Airway epithelial cell (primary cell): ENCODE results near the gene OR6C76. TPM values are rescaled to one million over a fixed set of nuclear protein-coding genes. Genes with fewer than 3 reads are reported as not detected.

Experiments used
- total RNA-seq: library from RNA; depleted of rRNA; stranded (reverse); fragments of >200 nt; gene quantifications from 2 replicates; pipeline ENCODE4 v1.2.3, GENCODE V29; 2015

The OR6C76 gene
- total RNA-seq: not detected in 2 replicates

DNA sequence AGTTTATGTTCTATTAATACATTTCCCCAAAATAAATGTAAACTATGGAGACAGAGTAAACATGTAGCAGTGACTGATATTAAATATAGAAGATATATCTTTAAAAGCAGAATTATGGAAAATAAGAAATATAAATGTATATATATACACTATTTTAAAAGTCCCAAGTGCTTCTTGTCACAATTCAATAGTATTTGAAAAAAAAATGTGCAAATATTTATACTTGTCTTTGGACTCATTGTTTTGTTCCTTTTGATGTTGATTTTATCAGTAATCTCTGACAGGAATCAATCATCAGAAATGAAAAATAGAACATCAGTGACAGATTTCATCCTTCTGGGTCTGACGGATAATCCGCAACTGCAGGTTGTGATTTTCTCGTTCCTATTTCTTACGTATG, at the start of gene OR6C76:
OR6C76 (plus strand) TSS at position 301 of the 400 bp plus-strand sequence; CDS start at position 301, 0 bp downstream.

DNA sequence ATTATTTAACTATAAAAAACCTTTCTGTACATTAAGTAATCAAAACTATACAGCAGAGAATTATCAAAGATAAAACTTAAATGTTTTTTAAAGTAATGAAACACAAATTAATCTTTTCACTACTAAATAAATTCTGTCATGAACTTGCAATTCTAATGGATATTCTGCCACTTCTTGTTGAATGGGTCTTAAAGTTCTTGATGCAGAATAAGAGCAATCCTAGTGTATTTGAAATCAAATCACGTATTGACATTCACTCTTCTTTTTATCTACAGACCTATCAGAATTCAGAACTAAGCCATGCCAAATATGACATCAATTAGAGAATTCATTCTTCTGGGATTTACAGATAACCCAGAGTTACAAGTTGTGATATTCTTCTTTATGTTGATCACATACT, 25.8 kb upstream of the OR6C76 start, which contains the start of gene OR6C65:
OR6C65 (plus strand) TSS at position 301 of the 400 bp plus-strand sequence; CDS start at position 301, 0 bp downstream.

DNA sequence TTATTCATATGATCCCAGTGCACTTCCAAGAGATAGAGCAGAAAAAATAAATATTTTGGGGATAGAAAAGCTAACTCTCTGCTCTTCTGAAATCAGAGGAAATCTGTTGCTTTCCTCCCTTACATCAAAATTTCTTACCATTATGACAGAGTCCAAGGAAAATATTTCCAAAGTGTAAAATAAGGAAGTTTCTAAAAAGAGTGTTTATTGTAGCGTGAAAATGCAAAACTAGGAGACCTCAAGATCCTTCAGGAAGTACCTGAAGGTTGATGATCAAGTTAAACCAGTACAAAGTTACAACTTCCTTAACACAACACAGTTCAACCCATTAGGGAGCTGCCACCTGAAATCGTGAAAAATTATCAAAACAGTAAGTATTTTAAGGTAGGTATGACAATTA, 17.7 kb downstream of the OR6C76 start, which contains the start of gene OR6C2:
OR6C2 (plus strand) TSS at position 301 of the 400 bp plus-strand sequence. CDS start 8,138 bp downstream, outside the sequence.

DNA sequence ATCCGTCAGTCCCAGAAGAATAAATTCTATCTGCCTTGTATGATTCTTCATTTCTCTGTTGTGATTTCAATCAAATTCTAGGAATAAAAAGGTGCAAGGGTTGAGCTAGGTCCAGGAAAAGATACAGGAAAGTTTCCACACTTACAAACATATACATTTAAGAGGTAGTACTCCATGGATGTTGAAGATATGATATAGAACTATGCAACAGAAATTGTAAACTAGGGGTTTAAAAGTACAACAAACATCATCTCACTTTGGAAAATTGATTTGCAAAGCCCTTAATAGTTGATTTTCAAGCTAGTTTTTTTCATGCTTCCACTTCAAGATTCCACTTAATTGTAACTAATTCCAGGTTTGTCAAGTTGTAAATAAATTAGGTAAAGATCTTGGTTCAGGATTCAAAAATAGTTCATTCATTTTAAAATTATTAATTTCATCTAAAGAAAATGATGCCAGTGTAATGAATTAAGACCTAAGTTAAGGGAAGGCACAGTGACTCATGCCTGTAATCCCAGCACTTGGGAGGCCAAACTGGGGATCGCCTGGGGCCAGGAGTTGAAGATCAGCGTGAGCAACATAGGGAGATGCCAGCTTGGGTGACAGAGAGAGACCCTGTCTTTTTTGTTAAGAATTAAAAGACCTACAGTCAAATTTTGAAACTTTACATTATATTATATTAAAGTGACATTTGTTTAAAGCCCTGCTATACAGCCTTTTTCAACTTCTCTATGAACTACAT, 44.2 kb downstream of the OR6C76 start, which contains the start of gene OR6C70:
OR6C70 (minus strand) TSS at position 51 of the 742 bp plus-strand sequence; CDS start at position 51, 0 bp downstream.

Other genes with a start within 250 kb of the OR6C76 start
- gene OR10A7, start 205.2 kb upstream of the OR6C76 start, total RNA-seq: not detected in 2 replicates
- not detected in 2 replicates for gene OR6C74, start 181.6 kb upstream of the OR6C76 start, total RNA-seq
- not detected in 2 replicates for gene OR6C6, start 129.7 kb upstream of the OR6C76 start, total RNA-seq
- gene OR6C1, start 111.9 kb upstream of the OR6C76 start, total RNA-seq: not detected in 2 replicates
- gene OR6C3, start 95.5 kb upstream of the OR6C76 start, total RNA-seq: not detected in 2 replicates
- gene OR6C75, start 63.3 kb upstream of the OR6C76 start, total RNA-seq: not detected in 2 replicates
- not detected in 2 replicates for gene OR6C65, start 25.7 kb upstream of the OR6C76 start, total RNA-seq
- not detected in 2 replicates for gene OR6C2, start 17.8 kb downstream of the OR6C76 start, total RNA-seq
- gene OR6C70, start 43.9 kb downstream of the OR6C76 start, total RNA-seq: not detected in 2 replicates
- gene OR6C68, start 66.1 kb downstream of the OR6C76 start, total RNA-seq: not detected in 2 replicates
- gene OR6C4, start 123.3 kb downstream of the OR6C76 start, total RNA-seq: not detected in 2 replicates
- not detected in 2 replicates for gene OR2AP1, start 146.2 kb downstream of the OR6C76 start, total RNA-seq
- not detected in 2 replicates for gene OR10P1, start 210.6 kb downstream of the OR6C76 start, total RNA-seq